Measurements from ENCODE around the gene NUDC. TPM values are rescaled to one million over a fixed set of nuclear protein-coding genes. Genes with fewer than 3 reads are reported as not detected.

NUDC gene
- total and polyA plus RNA-seq, 2 of the 13 experiments (the other 11 are each of a cell fraction or from before 2014, with no cell fraction given), result 34.7 to 104 TPM

DNA sequence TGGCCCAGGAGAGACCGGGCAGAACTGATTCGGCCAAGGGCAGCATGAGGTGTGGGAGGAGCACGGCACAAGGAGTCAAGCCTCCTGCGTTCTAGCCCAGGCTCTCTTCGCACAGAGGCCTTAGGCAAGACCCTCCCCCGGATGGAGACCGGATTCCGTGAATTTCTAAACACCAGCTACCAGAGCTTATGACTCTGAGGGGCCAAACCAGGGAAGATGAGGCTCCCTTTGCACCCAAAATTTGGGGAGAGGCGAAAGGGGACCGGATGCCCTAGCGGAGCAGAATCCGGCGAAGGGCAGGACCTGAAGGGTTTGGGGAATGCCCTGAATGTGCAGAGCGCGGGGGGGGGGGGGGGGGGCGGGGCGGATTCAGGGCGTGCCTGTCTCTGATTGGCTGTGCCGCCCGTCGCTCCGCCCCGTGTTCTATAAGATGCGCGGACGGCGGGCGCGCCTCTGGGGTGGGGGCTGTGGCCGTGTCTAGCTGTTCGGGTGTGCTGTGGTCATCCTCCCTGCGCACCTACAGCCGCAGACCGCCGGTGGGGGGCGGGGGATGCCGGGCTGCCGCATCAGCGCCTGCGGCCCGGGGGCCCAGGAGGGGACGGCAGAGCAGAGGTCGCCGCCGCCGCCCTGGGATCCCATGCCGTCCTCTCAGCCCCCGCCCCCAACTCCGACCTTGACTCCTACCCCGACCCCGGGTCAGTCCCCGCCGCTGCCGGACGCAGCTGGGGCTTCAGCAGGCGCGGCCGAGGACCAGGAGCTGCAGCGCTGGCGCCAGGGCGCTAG lies 71.9 kb downstream of the NUDC start, which contains the start of gene TRNP1 (continued):
- no peak for TF ChIP-seq ARID3A (IDR thresholded peaks at IDR 0.05; ENCODE audit: low read depth, low read length)
- TF ChIP-seq ZBTB37 (CRISPR knock-in tag; IDR thresholded peaks at IDR 0.05), result no peak
- peak; percentile 94 for TF ChIP-seq MED13 (CRISPR knock-in tag; IDR thresholded peaks at IDR 0.05)
- TF ChIP-seq, protein P1, sequence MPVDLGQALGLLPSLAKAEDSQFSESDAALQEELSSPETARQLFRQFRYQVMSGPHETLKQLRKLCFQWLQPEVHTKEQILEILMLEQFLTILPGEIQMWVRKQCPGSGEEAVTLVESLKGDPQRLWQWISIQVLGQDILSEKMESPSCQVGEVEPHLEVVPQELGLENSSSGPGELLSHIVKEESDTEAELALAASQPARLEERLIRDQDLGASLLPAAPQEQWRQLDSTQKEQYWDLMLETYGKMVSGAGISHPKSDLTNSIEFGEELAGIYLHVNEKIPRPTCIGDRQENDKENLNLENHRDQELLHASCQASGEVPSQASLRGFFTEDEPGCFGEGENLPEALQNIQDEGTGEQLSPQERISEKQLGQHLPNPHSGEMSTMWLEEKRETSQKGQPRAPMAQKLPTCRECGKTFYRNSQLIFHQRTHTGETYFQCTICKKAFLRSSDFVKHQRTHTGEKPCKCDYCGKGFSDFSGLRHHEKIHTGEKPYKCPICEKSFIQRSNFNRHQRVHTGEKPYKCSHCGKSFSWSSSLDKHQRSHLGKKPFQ (CRISPR knock-in tag; IDR thresholded peaks at IDR 0.05; ENCODE audit: insufficient replicate concordance), result peak; percentile 71
- peak; percentile 87 for TF ChIP-seq SRSF1 (optimal IDR thresholded peaks at IDR 0.05; ENCODE audit: low read depth, low read length)
- peak; percentile 86 for TF ChIP-seq MYC (CRISPR knock-in tag; IDR thresholded peaks at IDR 0.05; ENCODE audit: borderline replicate concordance)
- peak; percentile 80; the same call in 1 of the 2 replicates for TF ChIP-seq REL (CRISPR knock-in tag; conservative IDR thresholded peaks at IDR 0.05)
- peak; percentile 91; the same call in 1 of the 2 replicates for TF ChIP-seq ZNF431 (CRISPR knock-in tag; IDR thresholded peaks at IDR 0.05; ENCODE audit: borderline replicate concordance, low read depth)
- no peak for TF ChIP-seq TRIM24 (CRISPR knock-in tag; IDR thresholded peaks at IDR 0.05)
- no peak for TF ChIP-seq ZFP36 (IDR thresholded peaks at IDR 0.05; ENCODE audit: borderline replicate concordance, low read depth, low read length, partially characterized antibody)
- TF ChIP-seq KDM6A (CRISPR knock-in tag; IDR thresholded peaks at IDR 0.05; ENCODE audit: low read depth), result peak; percentile 78
- TF ChIP-seq NCOA2 (CRISPR knock-in tag; IDR thresholded peaks at IDR 0.05), result peak; percentile 78
- TF ChIP-seq WIZ (CRISPR knock-in tag; IDR thresholded peaks at IDR 0.05), result no peak
- TF ChIP-seq BRF2 (CRISPR knock-in tag; IDR thresholded peaks at IDR 0.05), result peak; percentile 75
- TF ChIP-seq SYNCRIP (IDR thresholded peaks at IDR 0.05; ENCODE audit: insufficient read depth, low read depth, low read length), result no peak
- TF ChIP-seq, protein P2, sequence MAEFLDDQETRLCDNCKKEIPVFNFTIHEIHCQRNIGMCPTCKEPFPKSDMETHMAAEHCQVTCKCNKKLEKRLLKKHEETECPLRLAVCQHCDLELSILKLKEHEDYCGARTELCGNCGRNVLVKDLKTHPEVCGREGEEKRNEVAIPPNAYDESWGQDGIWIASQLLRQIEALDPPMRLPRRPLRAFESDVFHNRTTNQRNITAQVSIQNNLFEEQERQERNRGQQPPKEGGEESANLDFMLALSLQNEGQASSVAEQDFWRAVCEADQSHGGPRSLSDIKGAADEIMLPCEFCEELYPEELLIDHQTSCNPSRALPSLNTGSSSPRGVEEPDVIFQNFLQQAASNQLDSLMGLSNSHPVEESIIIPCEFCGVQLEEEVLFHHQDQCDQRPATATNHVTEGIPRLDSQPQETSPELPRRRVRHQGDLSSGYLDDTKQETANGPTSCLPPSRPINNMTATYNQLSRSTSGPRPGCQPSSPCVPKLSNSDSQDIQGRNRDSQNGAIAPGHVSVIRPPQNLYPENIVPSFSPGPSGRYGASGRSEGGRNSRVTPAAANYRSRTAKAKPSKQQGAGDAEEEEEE (CRISPR knock-in tag; IDR thresholded peaks at IDR 0.05; ENCODE audit: borderline replicate concordance), result 0 out of 2 replicates have a peak, but pooled peaks have one; percentile 7
- no peak for TF ChIP-seq ZNF660 (CRISPR knock-in tag; IDR thresholded peaks at IDR 0.05; ENCODE audit: borderline replicate concordance, low read depth)
- TF ChIP-seq ZNF501 (CRISPR knock-in tag; IDR thresholded peaks at IDR 0.05), result peak; percentile 76
- TF ChIP-seq RAD51 (IDR thresholded peaks at IDR 0.05; ENCODE audit: borderline replicate concordance), result no peak
- TF ChIP-seq ZNF878 (CRISPR knock-in tag; IDR thresholded peaks at IDR 0.05), result peak; percentile 87

Measured in HepG2 (cell line).